NT2/D1 (cell line): ENCODE measurements around the gene RHBDL3.

Experiments
- SUZ12 ChIP-seq: IDR thresholded peaks from 2 replicates; pipeline ENCODE4 v1.6.1; 2011; ENCODE audit not compliant: insufficient read length, insufficient read depth; ENCODE audit errors: extremely low read depth
- YY1 ChIP-seq: IDR thresholded peaks from 2 replicates; pipeline ENCODE4 v1.6.1; 2011; ENCODE audit not compliant: insufficient read length, insufficient read depth
- ZNF274 ChIP-seq: IDR thresholded peaks from 2 replicates; pipeline ENCODE4 v1.6.1; 2011; ENCODE audit warnings: mild to moderate bottlenecking, low read depth, low read length

DNA sequence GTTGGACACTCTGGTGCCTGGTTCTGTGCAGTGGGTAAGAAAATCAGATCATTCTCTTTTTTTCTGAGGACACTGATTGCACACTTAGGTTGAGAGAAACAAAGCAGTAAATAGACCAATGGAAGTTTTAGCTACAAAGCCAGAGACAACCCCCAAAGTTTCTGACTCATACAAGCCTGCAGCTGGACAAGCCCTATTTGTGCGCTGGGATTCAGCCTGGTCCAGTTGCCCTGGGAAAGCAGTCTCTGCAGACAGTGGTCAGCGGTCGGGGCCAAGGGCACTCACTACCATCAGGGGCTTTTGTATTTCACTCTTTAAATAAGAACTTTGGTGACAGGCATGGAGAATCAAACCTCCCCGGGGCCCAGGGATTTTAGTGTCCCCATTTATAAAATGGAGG, 6.0 kb upstream of the RHBDL3 start:
- TF ChIP-seq ZNF274: no peak
- TF ChIP-seq SUZ12: no peak
- TF ChIP-seq YY1: no peak
